OCI-LY3 (cell line): Measurements from ENCODE around the gene KRTAP6-2.

Experiments
- H2AFZ ChIP-seq: fragments of 200-600, 300-600 bp; shearing (Covaris generic); 2 replicates; pipeline ENCODE4 v1.6.0; 2014; ENCODE audit warnings: antibody characterized with exemption, low read depth, low read length
- H3K27ac ChIP-seq: fragments of 200-600, 300-600 bp; sonication (generic); 2 replicates; pipeline ENCODE4 v1.5.1; 2014; ENCODE audit warnings: mild to moderate bottlenecking, low read length, moderate library complexity, mixed read lengths
- H3K27me3 ChIP-seq: fragments of 200-600, 300-600 bp; sonication (generic); 2 replicates; pipeline ENCODE4 v1.6.1; 2014; ENCODE audit warnings: low read depth, low read length, mixed read lengths
- H3K36me3 ChIP-seq: fragments of 200-600, 300-600 bp; sonication (generic); replicated peaks from 2 replicates; pipeline ENCODE3; 2014; ENCODE audit warnings: low read depth, low read length, mixed read lengths
- H3K4me1 ChIP-seq: fragments of 300-600, 200-600 bp; sonication (generic); 2 replicates; pipeline ENCODE4 v1.6.1; 2014; ENCODE audit warnings: low read length, mixed read lengths
- H3K4me2 ChIP-seq: fragments of 200-600, 300-600 bp; sonication (generic); 2 replicates; pipeline ENCODE4 v1.6.1; 2014; ENCODE audit warnings: low read length, mixed read lengths
- H3K4me3 ChIP-seq: fragments of 300-600, 200-600 bp; sonication (generic); 2 replicates; pipeline ENCODE4 v1.5.1; 2014; ENCODE audit warnings: antibody characterized with exemption, mild to moderate bottlenecking, low read length, moderate library complexity
- H3K79me2 ChIP-seq: fragments of 300-600, 200-600 bp; shearing (Covaris generic); 2 replicates; pipeline ENCODE4 v1.6.1; 2014; ENCODE audit warnings: mild to moderate bottlenecking, low read length, mixed read lengths
- H3K9ac ChIP-seq: fragments of 300-600, 200-600 bp; shearing (Covaris generic); 2 replicates; pipeline ENCODE4 v1.6.0; 2014; ENCODE audit warnings: mild to moderate bottlenecking, low read length, moderate library complexity
- H3K9me3 ChIP-seq: fragments of 200-600, 300-600 bp; shearing (Covaris generic); 2 replicates; pipeline ENCODE4 v1.6.1; 2014; ENCODE audit warnings: low read length, mixed read lengths; ENCODE audit not compliant: insufficient read depth
- H4K20me1 ChIP-seq: fragments of 200-600, 300-600 bp; sonication (generic); 2 replicates; pipeline ENCODE4 v1.6.1; 2016; ENCODE audit warnings: low read length, mixed read lengths; ENCODE audit not compliant: insufficient read depth
- EZH2phosphoT487 ChIP-seq: fragments of 200-600 bp; shearing (Covaris generic); IDR thresholded peaks from 2 replicates; pipeline ENCODE4 v1.6.1; 2018; ENCODE audit warnings: antibody characterized with exemption, mixed run types, low read depth
- TF ChIP-seq, protein P1 (sequence below): fragments of 200-600, 300-600 bp; sonication (generic); IDR thresholded peaks from 2 replicates; pipeline ENCODE4 v1.5.1; 2014; ENCODE audit warnings: antibody characterized with exemption, low read length, low read depth

KRTAP6-2 gene

GRCh38 chr21:30634906-30635305 is 36.2 kb upstream of the KRTAP6-2 start, which contains the start of gene KRTAP20-2:
TSS of gene KRTAP20-2 (plus strand) at chr21:30635206. CDS start at chr21:30635264, 58 bp downstream.
- Histone ChIP-seq H3K36me3 (no peaks in the 10 kb centered on the region), H3K9me3 (no peaks in the 10 kb centered on the region), H3K27ac (no peak within 1 kb of the TSS), H3K9ac (no peak within 1 kb of the TSS), H3K4me2 (no peak within 1 kb of the TSS), H3K27me3 (no peaks in the 10 kb centered on the region), H3K79me2 (no peaks in the 10 kb centered on the region), H3K4me1 (no peaks in the 10 kb centered on the region), H2AFZ (no peak within 1 kb of the TSS), H4K20me1 (no peaks in the 10 kb centered on the region), H3K4me3 (no peak within 1 kb of the TSS)
- no peak for TF ChIP-seq EZH2phosphoT487
- TF ChIP-seq, protein P1, sequence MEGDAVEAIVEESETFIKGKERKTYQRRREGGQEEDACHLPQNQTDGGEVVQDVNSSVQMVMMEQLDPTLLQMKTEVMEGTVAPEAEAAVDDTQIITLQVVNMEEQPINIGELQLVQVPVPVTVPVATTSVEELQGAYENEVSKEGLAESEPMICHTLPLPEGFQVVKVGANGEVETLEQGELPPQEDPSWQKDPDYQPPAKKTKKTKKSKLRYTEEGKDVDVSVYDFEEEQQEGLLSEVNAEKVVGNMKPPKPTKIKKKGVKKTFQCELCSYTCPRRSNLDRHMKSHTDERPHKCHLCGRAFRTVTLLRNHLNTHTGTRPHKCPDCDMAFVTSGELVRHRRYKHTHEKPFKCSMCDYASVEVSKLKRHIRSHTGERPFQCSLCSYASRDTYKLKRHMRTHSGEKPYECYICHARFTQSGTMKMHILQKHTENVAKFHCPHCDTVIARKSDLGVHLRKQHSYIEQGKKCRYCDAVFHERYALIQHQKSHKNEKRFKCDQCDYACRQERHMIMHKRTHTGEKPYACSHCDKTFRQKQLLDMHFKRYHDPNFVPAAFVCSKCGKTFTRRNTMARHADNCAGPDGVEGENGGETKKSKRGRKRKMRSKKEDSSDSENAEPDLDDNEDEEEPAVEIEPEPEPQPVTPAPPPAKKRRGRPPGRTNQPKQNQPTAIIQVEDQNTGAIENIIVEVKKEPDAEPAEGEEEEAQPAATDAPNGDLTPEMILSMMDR: no peak

- Histone ChIP-seq H3K27me3 (no peaks in the 10 kb centered on the region), H3K4me3 (no peak overlapping the region), H3K79me2 (no peaks in the 10 kb centered on the region), H3K36me3 (no peaks in the 10 kb centered on the region), H3K4me2 (no peak overlapping the region), H3K4me1 (no peaks in the 10 kb centered on the region), H3K27ac (no peak overlapping the region), H3K9me3 (no peaks in the 10 kb centered on the region), H3K9ac (no peak overlapping the region), H4K20me1 (no peaks in the 10 kb centered on the region), H2AFZ (no peak overlapping the region; the same call in 1 of the 2 replicates)
- TF ChIP-seq, protein P1: no peak
- TF ChIP-seq EZH2phosphoT487: no peak
Measured at GRCh38 chr21:30629200-30629599, 30.5 kb upstream of the KRTAP6-2 start.

DNA sequence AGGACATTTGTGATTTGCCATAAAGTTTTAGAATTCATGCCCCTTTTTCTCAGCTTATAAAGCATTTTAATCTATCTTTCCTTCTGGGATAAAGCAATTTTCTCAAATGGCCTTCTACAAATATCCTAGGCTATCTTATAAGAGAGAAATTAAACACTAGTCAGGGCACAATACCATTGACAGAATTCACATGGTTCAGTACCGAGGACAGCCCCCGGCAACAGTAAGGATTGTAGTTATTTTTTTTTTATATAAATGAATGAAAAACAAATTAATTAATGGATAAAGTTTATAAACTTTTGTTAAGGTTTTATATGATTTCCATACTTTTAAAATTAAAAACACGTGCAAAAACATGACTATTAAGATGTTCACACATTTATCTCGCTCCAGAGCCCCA is 29.4 kb upstream of the KRTAP6-2 start:
- TF ChIP-seq, protein P1: no peak
- TF ChIP-seq EZH2phosphoT487: no peak
- H3K9me3 ChIP-seq: no peaks in the 10 kb centered on the region
- no peaks in the 10 kb centered on the region for H3K36me3 ChIP-seq
- H3K27me3 ChIP-seq: no peaks in the 10 kb centered on the region
- no peaks in the 10 kb centered on the region for H4K20me1 ChIP-seq
- H3K27ac ChIP-seq: no peak overlapping the region
- H2AFZ ChIP-seq: no peak overlapping the region
- no peak overlapping the region for H3K4me3 ChIP-seq
- no peak overlapping the region for H3K4me2 ChIP-seq
- H3K4me1 ChIP-seq: no peaks in the 10 kb centered on the region
- no peak overlapping the region for H3K9ac ChIP-seq
- H3K79me2 ChIP-seq: no peaks in the 10 kb centered on the region

GRCh38 chr21:30625449-30626165 is 26.9 kb upstream of the KRTAP6-2 start:
- Histone ChIP-seq H3K27ac (no peak overlapping the region), H2AFZ (no peak overlapping the region), H3K9ac (no peak overlapping the region), H3K4me3 (no peak overlapping the region), H3K36me3 (peaks cover 1% of the 10 kb centered on the region), H3K27me3 (no peaks in the 10 kb centered on the region), H3K9me3 (0 out of 2 replicates have a peak, but pooled peaks cover 1% of the 10 kb centered on the region), H3K4me2 (no peak overlapping the region), H3K79me2 (no peaks in the 10 kb centered on the region), H3K4me1 (peaks cover 2% of the 10 kb centered on the region), H4K20me1 (no peaks in the 10 kb centered on the region)
- TF ChIP-seq, protein P1: no peak
- TF ChIP-seq EZH2phosphoT487: no peak
